Amygdala (tissue), 56 donors: ENCODE results near the gene DNAJC28.
"Not testable (repeated sequence)": the region's sequence is repeated elsewhere in the genome, so short reads cannot be mapped to it uniquely, and the experiment has no call there.

Source experiments
- DNase-seq, 56 donors: peaks; one replicate each; lab custom pipeline; 2025; lab: John Stamatoyannopoulos, UW

DNAJC28 gene

DNA sequence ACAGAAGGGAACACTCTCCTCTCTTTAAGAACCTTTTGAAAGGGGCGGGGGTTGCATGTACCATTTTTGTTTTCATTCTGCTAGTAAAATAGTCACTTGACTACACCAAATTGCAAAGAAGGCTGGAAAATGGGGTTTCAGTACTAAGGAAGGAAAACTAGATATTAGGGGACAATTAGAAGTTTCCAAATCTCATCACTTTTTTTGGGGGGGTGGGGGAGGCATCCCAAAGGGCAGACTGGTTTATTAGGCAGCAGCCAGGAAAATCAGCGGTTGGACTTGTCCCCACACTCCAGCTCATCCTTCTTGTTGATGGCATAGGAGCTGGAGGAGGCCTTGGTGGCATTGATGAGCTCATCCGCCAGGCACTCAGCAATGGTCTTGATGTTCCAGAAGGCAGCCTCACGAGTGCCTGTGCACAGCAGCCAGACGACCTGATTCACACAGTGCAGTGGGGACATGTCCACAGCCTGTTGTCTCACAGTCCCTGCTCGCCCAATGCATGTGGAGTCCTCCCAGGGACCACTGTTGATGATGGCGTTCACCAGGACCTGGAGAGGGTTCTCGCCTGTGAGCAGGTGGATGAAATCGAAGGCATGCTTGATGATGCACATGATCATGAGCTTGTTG is 10.1 kb downstream of the DNAJC28 start:
- no peak for DNase-seq

GRCh38 chr21:33480481-33481103 is 10.9 kb downstream of the DNAJC28 start:
- no peak for DNase-seq

DNA sequence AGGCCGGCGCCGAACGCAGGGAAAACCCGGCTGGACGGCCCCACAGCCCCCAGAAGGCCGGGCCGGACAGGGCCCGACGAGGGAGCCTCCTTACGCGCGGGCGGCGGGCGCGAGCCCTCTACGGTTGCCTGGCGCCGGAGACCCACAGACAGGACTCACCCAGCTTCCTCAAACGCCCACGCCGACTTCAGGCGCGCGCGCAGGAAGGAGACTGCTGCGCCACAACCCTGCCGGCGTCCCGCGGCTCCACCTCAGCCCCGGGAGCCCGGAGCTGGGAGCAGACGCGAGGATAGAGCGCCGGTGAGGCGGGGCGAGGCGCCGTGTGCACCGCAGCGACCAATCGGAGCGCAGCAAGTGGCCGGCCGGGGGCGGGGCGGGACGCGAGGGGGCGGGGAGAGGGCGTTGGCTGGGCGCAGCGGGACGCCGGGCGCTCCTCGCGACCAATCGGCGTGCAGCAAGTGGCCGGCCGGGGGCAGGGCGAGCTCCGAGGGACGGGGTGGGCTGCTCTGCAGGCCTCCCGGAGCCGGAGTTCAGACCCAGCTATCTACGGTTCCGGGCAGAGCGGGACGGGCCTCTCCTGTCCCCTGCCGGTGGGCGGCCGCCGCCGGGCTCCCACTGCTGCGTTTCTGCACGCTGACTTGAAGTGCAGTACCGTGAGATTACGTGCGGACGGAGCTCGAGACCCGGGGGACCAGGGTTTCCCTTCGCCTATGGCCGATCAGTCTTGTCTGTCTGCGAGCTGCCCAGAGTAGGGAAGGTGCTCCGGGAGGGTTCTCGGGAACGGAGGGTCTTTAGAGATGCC is 11.6 kb downstream of the DNAJC28 start, which contains the start of gene TMEM50B:
Gene TMEM50B (minus strand): TSS at position 296 of the 802 bp plus-strand sequence. CDS start 11,089 bp downstream, outside the sequence.
- peak; percentile 79 to 99 (median 96) for DNase-seq

GRCh38 chr21:33478935-33479678 is 12.4 kb downstream of the DNAJC28 start:
- DNase-seq, result peak in 16 of 56 donors; percentile 2 to 55 (median 25)

DNA sequence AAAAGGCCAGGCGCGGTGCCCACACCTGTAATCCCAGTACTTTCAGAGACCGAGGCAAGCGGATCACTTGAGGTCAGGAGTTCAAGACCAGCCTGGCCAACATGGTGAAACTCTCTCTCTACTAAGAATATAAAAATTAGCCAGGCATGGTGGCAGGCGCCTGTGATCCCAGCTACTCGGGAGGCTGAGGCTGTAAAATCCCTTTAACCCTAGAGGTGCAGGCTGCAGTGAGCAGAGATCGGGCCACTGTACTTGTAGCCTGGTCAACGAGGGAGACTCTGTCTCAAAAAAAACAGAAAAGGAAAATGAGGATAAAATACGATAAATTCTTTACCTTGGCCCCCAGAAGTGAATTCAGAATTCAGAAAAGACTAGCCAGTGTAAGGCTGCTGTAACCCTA is 13.3 kb downstream of the DNAJC28 start:
- no peak for DNase-seq

DNA sequence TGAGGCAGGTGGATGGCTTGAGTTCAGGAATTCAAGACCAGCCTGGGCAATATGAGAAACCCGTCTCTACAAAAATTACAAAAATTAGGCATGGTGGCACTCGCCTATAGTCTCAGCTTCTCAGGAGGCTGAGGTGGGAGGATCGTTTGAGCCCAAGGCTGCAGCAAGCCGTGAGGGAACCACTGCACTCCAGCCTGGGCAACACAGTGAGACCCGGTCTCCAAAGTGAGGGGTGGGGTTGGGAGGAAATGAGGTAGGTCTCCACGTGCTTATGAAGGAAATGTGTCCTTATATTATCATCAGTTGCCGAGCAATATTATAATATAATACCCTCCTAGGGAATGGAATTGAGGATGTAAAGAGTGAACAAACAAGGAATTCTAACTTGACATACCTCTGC is 14.4 kb downstream of the DNAJC28 start:
- DNase-seq, result no peak

GRCh38 chr21:33473344-33473743 is 18.2 kb downstream of the DNAJC28 start:
- no peak for DNase-seq

- DNase-seq, result no peak
Measured at GRCh38 chr21:33470701-33471100, 20.8 kb downstream of the DNAJC28 start.

- not testable (repeated sequence) for DNase-seq
Measured at GRCh38 chr21:33469183-33469582, 22.3 kb downstream of the DNAJC28 start.

DNA sequence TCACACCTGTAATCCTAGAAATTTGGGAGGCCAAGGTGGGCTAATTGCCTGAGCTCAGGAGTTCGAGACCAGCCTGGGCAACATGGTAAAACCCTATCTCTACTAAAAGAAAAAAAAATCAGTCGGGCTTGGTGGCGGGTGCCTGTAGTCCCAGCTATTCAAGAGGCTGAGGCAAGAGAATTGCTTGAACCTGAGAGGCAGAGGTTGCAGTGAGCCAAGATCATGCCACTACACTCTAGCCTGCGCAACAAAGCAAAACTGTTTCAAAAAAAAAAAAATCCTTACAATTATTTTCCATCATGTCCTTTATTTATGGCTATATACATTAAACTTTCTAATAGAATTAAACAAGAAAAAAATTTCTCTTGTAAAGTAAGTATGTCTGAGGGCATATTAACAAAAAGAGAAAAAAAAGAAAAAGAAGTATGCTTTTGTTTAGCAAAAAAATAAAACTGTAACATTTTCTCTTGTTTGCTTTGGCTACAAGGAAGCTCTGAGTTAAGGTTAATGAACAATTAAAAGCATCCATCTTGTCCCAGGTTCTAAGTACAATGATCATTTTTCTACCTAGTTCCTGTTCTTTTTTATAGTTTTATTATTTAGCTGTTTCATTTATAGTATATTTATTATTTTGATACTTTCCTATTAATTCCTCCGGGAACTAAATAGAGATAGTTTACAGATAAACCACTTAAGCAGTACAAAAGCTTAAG is 29.8 kb downstream of the DNAJC28 start:
- DNase-seq, result no peak

DNA sequence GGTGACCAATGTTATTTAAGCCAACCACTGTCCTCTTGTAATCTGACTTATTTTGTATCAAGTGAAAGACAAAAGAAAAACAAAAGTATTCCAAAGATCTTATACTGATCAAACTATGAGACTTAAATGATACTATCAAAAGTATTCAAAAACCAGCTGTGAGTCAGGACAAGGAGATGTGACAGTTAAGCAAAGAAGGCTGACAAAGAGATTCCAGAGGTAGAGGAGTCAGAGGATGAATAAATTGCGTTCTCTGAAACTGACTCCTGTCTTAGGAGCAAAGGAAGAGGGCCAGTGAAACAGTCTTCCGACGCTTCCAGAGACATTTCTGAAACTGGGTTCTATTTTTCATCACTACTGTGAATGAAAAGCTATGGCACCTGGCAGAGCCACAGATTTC is 32.7 kb downstream of the DNAJC28 start:
- no peak for DNase-seq

DNA sequence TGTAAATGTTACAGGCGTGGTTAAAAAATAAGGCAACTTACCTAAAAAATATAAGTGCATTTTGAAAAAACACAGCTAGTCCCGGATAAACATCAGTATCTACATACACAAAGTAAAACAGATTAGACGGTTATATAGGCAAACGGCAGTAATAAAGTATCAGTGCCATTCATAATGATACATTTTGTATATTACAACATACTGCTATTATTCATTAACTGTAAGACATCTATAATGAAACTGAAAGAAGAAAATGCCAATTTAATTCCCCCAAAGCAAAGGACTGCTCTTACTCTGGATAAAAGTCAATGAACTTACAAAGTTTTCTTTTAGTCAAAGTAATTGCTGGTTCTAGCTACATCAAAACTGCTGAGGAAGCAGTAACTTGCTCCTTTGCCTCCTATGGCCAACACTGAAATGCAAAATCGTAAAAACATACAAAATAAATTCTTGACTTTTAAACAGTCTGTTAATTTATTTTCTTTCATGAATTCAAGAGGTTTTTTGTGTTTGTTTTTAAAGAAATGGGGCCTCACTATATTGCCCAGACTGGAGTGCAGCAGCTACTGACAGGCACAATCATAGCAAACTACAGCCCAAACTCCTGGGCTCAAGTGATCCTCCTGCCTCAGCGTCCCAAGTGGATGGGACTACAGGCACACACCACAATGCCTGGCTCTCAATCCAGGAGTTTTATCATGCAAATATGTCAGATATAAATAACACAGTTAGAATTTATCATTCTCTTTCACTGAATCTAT is 35.6 kb downstream of the DNAJC28 start:
- no peak for DNase-seq

DNA sequence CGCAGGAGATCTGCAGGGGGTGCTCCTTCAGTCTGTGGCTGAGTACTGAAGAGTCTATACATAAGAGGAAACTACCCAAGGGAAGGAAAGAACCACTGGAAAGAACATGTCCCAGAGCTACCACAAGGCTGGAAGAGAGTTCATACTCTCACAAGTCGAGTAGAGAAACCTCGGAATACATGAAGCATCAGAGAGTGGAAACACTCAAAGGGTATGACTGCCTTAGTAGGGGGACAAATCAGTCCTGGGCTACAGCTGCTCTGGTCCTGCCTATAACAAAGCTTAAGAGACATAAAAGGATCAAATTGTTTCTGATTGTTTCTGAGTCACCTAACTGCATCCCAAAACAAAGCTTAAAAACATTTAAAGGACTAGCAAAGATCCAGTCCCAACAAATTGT is 39.2 kb downstream of the DNAJC28 start:
- no peak for DNase-seq

DNA sequence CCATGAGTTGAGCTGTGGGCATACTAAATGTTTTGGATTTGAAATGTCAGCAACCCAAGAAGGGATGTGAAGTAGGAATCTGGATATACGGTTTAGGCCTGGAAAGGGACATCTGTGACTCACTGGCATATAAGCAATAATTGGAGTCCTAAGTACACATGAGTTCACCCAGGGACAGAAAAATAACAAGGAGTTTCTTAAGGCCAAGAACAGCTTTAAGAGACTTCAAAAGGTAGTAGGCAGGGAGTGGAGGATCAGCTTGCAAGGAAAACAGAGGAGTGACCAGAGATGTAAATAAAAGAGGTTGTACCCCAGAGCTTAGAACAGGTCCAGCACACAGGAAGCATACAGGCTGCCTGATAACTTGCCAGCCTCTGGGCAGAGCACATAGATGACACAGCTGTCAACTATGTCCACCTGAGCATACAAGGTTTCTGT is 39.9 kb downstream of the DNAJC28 start:
- DNase-seq, result no peak

DNA sequence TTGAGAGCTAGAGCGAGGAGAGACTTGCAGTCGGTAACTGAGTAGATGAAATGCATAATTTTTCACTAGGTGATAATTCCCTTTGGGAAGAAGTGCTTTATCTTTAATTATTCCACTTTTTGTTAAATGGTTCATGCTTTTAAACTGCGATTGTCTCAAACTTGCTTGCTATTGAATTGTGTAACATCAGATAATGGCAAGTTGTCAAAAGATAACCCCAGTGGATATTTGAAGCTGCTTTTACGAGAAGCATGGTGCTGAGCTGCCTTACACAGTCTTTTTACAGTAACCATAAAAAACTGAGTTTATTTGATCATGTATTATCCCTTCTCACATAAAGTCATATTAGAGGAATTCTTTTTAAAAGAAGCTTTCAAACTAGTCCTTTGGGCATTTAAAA is 41.9 kb downstream of the DNAJC28 start:
- DNase-seq, result no peak

DNA sequence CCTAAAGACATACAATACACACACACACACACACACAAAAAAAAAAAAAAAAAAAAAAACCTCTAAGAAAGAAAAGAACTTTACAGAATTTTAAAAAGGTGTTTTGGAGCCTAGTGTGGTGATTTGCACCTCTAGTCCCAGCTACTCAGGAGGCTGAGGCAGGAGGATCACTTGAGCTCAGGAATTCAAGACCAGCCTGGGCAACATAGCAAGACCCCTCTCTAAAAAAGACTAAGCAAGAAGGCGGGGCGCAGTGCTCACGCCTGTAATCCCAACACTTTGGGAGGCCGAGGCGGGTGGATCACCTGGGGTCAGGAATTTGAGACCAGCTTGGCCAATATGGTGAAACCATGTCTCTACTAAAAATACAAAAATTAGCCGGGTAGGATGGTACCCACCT is 44.9 kb downstream of the DNAJC28 start:
- not testable (repeated sequence) for DNase-seq

- DNase-seq, result no peak
Measured at GRCh38 chr21:33444499-33444898, 47.0 kb downstream of the DNAJC28 start.

- DNase-seq, result no peak
Measured at GRCh38 chr21:33443194-33443593, 48.3 kb downstream of the DNAJC28 start.
